SK-N-MC (cell line): Measurements from ENCODE around the gene TYROBP.
"Not testable (repeated sequence)": the region's sequence is repeated elsewhere in the genome, so short reads cannot be mapped to it uniquely, and the experiment has no call there.

ENCODE experiments used
- DNase-seq: peaks from one replicate; pipeline ENCODE4 v3.0.0-alpha.2; 2011; ENCODE audit warnings: low read depth, low spot score
- H3K27ac ChIP-seq: fragments of 200-600 bp; sonication (generic); 2 replicates; pipeline ENCODE4 v1.5.1; 2016; ENCODE audit warnings: mixed run types
- H3K36me3 ChIP-seq: fragments of 200-600 bp; sonication (generic); 2 replicates; pipeline ENCODE4 v1.6.1; 2017; ENCODE audit warnings: antibody characterized with exemption, low read length, mixed read lengths; ENCODE audit not compliant: insufficient read depth
- H3K4me3 ChIP-seq: fragments of 200-600 bp; sonication (generic); 2 replicates; pipeline ENCODE4 v1.5.1; 2016
- H3K9ac ChIP-seq: fragments of 200-600 bp; sonication (generic); 2 replicates; pipeline ENCODE4 v1.8.0; 2017; ENCODE audit warnings: mixed run types, mixed read lengths; ENCODE audit not compliant: insufficient read length
- H3K9me3 ChIP-seq: fragments of 200-600 bp; sonication (generic); 2 replicates; pipeline ENCODE4 v1.6.1; 2017; ENCODE audit warnings: low read depth, mild to moderate bottlenecking, antibody characterized with exemption, low read length, moderate library complexity, mixed read lengths
- EZH2 ChIP-seq: fragments of 200-600 bp; sonication (generic); IDR thresholded peaks from one replicate; pipeline ENCODE4 v1.6.1; 2017; ENCODE audit warnings: antibody characterized with exemption
- FOXP2 ChIP-seq: optimal IDR thresholded peaks from 2 replicates; pipeline ENCODE3; 2011; ENCODE audit warnings: mild to moderate bottlenecking, moderate library complexity; ENCODE audit not compliant: insufficient read depth; ENCODE audit errors: extremely low read length, control extremely low read depth
- POLR2AphosphoS5 ChIP-seq: IDR thresholded peaks from 2 replicates; pipeline ENCODE4 v1.6.1; 2012; ENCODE audit warnings: mild to moderate bottlenecking, low read depth, low read length, borderline replicate concordance

Gene TYROBP

DNA sequence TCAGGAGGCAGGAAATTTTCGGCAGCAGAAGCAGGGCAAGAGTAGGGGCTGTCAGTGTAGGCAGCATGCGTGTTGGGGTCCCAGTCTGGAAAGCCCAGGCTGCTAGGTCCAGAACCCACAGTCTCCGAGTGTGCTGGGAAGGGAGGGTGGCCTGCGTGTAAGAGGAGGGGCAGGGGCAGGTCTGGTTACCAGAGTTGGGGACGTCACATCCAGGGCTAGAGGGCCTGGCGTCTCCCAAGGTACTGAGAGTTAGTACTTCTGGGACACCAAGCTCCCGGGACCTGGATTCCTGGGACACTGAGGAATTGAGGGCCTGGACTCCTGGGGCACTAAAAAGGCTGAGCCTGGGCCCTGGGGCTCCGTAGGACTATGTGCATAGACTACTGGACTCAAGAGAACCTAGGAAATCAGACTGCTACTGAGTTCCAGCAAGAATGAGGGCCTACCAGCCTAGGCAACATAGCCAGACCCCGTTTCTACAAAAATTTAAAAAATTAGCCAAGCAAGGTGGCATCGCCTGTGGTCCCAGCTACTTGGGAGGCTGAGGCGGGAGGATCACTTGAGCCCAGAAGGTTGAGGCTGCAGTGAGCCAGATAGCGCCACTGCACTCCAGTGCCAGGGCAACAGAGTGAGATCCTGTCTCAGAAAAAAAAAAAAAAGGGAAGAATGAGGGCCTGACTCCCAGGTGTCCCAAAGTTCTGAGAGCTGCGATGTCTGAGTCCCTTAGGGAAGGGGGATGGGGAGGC lies 10.2 kb downstream of the TYROBP start:
- H3K4me3 ChIP-seq: no peak overlapping the region
- H3K27ac ChIP-seq: no peak overlapping the region
- no peak overlapping the region for H3K9ac ChIP-seq
- DNase-seq: no peak
- H3K36me3 ChIP-seq: peaks cover 5% of the 10 kb centered on the region; the same call in 1 of the 2 replicates
- TF ChIP-seq FOXP2 (no peak), EZH2 (no peak)
- H3K9me3 ChIP-seq: no peaks in the 10 kb centered on the region

DNA sequence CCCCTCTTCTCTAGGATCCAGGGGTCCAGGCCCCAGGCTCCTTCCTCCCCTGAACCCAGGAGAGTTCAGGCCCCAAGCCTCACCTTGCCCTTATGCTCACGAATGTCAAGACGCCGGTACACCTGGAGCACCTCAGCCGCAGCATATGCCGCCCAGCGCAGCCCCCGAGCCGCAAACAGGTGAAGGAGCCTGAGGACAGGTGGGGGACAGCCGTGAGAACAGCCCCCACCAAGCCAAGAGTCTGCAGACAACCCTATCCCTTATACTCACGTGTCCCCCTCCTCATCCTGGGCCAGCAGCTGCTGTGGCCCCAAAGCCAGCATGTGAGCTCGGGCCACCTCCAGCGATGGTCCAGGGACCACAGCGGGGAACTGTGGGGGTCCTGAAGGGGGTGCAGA lies 11.5 kb downstream of the TYROBP start:
- no peak for DNase-seq
- Histone ChIP-seq H3K4me3 (no peak overlapping the region), H3K27ac (no peak overlapping the region), H3K36me3 (peaks cover 5% of the 10 kb centered on the region; the same call in 1 of the 2 replicates), H3K9me3 (no peaks in the 10 kb centered on the region), H3K9ac (no peak overlapping the region)
- TF ChIP-seq POLR2AphosphoS5 (no peak), EZH2 (no peak)

DNA sequence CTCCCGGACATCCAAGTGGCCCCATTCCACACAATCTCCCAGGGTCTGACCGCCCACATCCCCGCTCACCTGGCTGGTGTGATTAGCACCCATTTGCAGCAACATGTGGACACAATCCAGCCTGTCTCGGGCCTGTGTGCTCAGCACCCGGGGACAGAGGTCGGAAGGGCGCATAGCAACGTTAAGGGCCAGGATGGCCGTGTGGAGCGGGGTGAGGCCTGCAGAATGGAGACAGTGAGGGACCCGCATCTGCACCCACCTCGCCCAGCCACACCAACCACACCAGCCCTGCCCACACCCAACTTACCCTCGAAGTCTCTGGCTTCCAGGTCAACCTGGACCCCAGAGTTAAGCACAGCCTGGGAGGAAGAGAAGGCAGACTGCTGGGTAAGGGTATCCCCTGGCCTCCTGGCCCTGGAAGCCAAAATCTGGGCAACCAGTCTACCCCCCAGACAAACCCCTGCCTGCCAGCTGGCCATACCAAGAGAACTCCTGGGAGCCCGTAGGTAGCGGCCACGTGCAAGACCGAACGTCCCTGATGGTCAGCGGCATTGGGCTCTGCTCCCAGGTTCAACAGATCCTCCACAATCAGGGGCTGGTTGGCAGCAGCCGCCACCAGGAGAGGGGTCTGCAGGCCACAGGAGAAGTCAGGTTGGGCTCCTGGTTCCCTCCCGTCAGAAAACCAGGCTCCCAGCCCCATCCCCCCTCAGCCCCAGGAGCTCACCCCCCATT lies 12.0 kb downstream of the TYROBP start:
- Histone ChIP-seq H3K9me3 (no peaks in the 10 kb centered on the region), H3K36me3 (peaks cover 5% of the 10 kb centered on the region; the same call in 1 of the 2 replicates), H3K4me3 (no peak overlapping the region), H3K9ac (no peak overlapping the region), H3K27ac (no peak overlapping the region)
- no peak for TF ChIP-seq EZH2
- TF ChIP-seq POLR2AphosphoS5: no peak
- no peak for TF ChIP-seq FOXP2
- DNase-seq: no peak

DNA sequence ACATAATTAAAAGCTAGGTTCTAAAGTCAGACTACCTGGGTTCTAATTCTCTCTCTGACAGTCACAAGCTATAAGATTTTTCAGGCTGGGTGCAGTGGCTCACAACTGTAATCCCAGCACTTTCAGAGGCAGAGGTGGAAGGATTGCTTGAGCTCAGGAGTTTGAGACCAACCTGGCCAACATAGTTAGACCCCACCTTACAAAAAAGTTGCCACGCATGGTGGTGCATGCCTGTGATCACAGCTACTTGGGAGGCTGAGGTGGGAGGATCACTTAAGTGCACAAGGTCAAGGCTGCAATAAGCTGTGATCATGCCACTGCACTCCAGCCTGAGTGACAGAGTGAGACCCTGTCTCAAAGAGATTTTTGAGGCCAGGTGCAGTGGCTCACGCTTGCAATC lies 13.8 kb downstream of the TYROBP start:
- H3K4me3 ChIP-seq: no peak overlapping the region
- no peak for DNase-seq
- no peak for TF ChIP-seq FOXP2
- no peak for TF ChIP-seq POLR2AphosphoS5
- no peak for TF ChIP-seq EZH2
- H3K36me3 ChIP-seq: peaks cover 10% of the 10 kb centered on the region; the same call in 1 of the 2 replicates
- H3K9ac ChIP-seq: no peak overlapping the region
- no peaks in the 10 kb centered on the region for H3K9me3 ChIP-seq
- H3K27ac ChIP-seq: no peak overlapping the region

DNA sequence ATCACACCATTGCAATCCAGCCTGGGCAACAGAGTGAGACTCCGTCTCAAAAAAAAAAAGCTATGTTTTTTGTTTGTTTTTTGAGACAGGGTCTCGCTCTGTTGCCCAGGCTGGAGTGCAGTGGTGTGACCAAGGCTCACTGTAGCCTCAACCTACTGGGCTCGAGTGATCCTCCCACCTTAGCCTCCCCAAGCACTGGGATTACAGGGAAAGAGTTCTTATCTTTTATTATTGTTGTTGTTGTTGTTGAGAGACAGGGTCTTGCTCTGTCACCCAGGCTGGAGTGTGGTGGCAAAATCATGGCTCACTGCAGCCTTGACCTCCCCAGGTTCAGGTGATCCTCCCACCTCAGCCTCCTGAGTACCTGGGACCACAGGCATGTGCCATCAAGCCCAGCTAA lies 16.3 kb downstream of the TYROBP start:
- H3K9me3 ChIP-seq, H3K9ac ChIP-seq, H3K27ac ChIP-seq, DNase-seq, H3K4me3 ChIP-seq: not testable (repeated sequence)
- H3K36me3 ChIP-seq: peaks cover 12% of the 10 kb centered on the region; the same call in 1 of the 2 replicates

DNA sequence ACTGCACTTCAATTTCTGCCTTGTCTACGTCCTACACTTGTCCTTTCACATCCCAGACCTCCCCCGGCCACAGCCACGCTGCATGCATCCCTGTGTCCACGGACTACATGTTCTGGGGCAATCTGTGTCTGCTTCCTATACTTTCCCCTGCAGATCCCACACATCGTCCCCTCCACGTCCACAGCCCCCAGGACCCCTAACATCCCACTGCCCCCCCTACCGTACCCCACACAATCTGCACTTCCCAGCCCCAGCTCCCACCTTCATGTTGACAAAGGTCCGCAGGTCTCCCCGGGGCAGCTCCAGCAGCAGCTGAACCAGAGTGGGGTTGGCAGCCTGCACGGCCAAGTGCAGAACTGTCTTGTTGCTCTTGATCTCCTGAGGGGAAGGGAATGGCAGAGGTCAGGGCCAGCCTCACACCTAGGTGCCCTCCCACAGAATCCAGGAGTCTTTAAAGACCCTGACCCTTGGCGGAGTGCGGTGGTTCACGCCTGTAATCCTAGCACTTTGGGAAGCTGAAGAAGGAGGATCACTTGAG lies 17.9 kb downstream of the TYROBP start:
- TF ChIP-seq FOXP2 (no peak), POLR2AphosphoS5 (no peak), EZH2 (no peak)
- H3K27ac ChIP-seq: no peak overlapping the region
- no peak overlapping the region for H3K9ac ChIP-seq
- no peak for DNase-seq
- H3K36me3 ChIP-seq: peaks cover 6% of the 10 kb centered on the region; the same call in 1 of the 2 replicates
- no peak overlapping the region for H3K4me3 ChIP-seq
- no peaks in the 10 kb centered on the region for H3K9me3 ChIP-seq

DNA sequence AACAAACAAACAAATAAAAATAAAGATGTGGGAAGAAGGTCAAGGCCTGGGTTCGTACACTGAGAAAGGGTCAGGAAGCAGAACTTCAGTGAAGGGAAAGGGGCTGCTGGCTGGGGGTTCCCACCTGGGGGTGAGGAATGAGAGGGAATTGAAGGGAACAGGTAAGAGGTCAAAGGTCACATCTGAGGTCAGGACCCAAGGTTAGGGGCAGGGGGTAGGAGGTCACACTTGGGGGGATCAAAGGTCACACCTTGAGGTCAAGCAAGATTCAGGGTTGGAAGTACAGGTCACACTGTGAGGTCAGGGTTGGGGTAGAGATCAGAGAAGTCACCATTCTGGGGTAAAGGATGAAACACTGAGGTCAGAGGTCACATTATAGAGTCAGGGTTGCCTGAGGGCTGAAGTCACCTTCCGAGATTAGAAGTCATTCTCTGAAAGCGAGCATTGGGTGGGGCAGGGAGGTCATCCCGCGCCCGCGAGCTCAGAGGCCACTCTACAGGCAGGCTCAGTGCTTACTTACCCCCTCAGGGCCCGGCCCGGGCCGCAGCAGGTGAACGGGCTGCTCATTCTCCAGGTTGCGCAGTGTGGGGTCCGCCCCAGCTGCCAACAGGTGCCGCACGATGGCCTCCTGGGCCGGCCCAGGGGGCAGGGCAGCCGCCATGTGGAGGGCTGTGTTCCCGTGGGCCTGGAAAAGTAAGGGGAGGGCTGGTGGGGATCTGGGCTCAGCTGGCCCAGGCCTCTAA lies 18.6 kb downstream of the TYROBP start:
- Histone ChIP-seq H3K9me3 (no peaks in the 10 kb centered on the region), H3K9ac (no peak overlapping the region), H3K27ac (no peak overlapping the region), H3K36me3 (peaks cover 6% of the 10 kb centered on the region; the same call in 1 of the 2 replicates), H3K4me3 (no peak overlapping the region)
- no peak for DNase-seq
- TF ChIP-seq POLR2AphosphoS5: no peak
- TF ChIP-seq EZH2: no peak
- no peak for TF ChIP-seq FOXP2

DNA sequence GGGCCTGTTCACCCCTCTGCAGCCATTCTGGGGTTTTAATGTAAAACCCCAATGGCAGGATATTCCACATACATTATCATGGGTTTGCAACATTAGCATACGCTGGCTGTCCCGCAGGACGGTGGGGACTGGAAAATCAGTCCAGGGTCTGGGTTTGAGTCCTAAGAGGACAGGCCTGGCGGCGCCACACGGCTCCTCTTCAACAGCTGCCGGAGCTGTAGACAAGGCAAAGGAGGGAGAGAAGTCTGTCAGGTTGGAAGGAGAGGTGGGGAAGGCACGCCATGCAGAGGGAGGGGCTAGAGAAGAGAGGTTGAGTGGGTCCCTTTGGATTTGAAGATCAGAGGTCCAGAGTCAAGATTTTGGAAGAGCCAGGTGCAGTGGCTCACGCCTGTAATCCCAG lies 19.7 kb downstream of the TYROBP start:
- H3K9me3 ChIP-seq: no peaks in the 10 kb centered on the region
- H3K36me3 ChIP-seq: peaks cover 6% of the 10 kb centered on the region; the same call in 1 of the 2 replicates

More for the DNA sequence above, 19.7 kb downstream of the TYROBP start:
- Histone ChIP-seq H3K27ac (no peak overlapping the region), H3K9ac (no peak overlapping the region), H3K4me3 (no peak overlapping the region)
- TF ChIP-seq EZH2: no peak
- no peak for TF ChIP-seq FOXP2
- no peak for TF ChIP-seq POLR2AphosphoS5
- no peak for DNase-seq
